ENCODE data around the gene MIGA2.
"Not testable (repeated sequence)": the region's sequence is repeated elsewhere in the genome, so short reads cannot be mapped to it uniquely, and the experiment has no call there.

The MIGA2 gene

DNA sequence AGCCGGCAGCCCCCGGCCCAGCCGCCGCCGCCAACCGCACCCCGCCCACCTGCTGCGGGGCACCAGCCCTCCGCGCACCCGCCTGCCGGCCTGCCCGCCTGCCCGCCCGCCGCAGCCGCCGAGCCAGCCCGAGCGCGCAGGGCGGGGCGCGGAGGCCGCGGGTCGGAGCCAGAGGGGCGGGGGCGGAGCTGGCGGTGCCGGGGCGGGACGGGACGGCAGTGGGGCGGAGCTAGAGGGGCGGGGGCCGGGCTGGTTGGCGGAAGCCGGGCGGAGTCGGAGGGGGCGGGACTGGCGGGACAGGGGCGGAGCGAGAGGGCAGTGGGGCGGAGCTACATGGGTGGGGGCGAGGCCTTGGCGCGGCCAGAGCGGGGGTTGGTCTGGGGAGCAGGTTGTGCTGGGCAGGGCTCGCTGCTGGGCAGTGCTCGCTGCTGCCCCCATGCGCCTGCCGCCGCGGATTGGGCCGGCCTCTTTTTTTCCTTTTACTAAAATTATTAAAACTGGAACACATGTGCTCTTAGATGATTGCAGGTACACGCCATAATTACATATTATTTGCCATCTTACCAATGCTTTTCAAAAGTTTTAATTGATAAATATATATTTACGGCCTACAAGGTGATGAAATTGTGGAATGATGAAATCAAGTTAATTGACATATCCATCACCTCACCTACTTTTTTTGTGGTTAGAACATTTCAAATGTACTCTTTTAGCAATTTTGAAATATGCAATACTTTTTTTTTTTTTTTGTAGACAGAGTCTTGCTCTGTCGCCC is 8.0 kb upstream of the MIGA2 start, which contains the start of gene SH3GLB2:
SH3GLB2 (minus strand) TSS at position 140 of the 775 bp plus-strand sequence. CDS start 177 bp downstream, outside the sequence.
- peak within 1 kb of the TSS; percentile 31 for H3K27ac ChIP-seq (ENCODE audit: poor library complexity, severe bottlenecking)
- H3K36me3 ChIP-seq (ENCODE audit: low read depth) = no peaks in the 10 kb centered on the region
- H3K9me3 ChIP-seq (ENCODE audit: severe bottlenecking) = no peaks in the 10 kb centered on the region
- peaks cover 8% of the 10 kb centered on the region for H3K4me1 ChIP-seq (ENCODE audit: insufficient read depth, poor library complexity, severe bottlenecking)
- H3K4me3 ChIP-seq (ENCODE audit: severe bottlenecking) = peak within 1 kb of the TSS; percentile 88
- ATAC-seq (ENCODE audit: low read depth) = peak; percentile 79
- H3K27me3 ChIP-seq (ENCODE audit: insufficient read depth, poor library complexity, severe bottlenecking) = no peaks in the 10 kb centered on the region
- DNase-seq (ENCODE audit: low spot score) = peak; percentile 94
- TF ChIP-seq, protein P1, sequence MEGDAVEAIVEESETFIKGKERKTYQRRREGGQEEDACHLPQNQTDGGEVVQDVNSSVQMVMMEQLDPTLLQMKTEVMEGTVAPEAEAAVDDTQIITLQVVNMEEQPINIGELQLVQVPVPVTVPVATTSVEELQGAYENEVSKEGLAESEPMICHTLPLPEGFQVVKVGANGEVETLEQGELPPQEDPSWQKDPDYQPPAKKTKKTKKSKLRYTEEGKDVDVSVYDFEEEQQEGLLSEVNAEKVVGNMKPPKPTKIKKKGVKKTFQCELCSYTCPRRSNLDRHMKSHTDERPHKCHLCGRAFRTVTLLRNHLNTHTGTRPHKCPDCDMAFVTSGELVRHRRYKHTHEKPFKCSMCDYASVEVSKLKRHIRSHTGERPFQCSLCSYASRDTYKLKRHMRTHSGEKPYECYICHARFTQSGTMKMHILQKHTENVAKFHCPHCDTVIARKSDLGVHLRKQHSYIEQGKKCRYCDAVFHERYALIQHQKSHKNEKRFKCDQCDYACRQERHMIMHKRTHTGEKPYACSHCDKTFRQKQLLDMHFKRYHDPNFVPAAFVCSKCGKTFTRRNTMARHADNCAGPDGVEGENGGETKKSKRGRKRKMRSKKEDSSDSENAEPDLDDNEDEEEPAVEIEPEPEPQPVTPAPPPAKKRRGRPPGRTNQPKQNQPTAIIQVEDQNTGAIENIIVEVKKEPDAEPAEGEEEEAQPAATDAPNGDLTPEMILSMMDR (IDR thresholded peaks at IDR 0.05; ENCODE audit: poor library complexity, severe bottlenecking) = peak; percentile 96

DNA sequence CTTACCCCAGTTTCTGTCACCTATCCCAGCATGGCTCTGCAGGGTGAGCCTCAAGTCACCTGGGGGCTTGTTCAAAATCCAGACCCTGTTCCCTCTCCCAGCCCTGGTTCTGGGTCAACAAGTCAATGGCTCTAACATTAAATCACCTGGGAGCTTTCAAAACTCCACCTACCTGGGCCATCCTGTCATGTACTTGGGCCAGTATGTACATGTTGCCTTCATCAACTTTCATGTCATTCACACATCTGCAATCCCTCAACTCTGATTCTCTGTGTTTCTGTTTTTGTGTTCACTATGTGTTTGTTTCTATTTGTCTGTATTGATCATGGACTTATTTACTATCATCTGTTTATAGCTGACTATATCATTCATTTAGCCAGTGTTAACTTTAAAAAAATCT is 6.2 kb upstream of the MIGA2 start:
- H3K36me3 ChIP-seq (ENCODE audit: low read depth) = no peaks in the 10 kb centered on the region
- DNase-seq (ENCODE audit: low spot score) = no peak
- no peak overlapping the region for H3K4me3 ChIP-seq (ENCODE audit: severe bottlenecking)
- H3K27ac ChIP-seq (ENCODE audit: poor library complexity, severe bottlenecking) = no peak overlapping the region
- peaks cover 3% of the 10 kb centered on the region for H3K4me1 ChIP-seq (ENCODE audit: insufficient read depth, poor library complexity, severe bottlenecking)
- H3K9me3 ChIP-seq (ENCODE audit: severe bottlenecking) = no peaks in the 10 kb centered on the region
- no peaks in the 10 kb centered on the region for H3K27me3 ChIP-seq (ENCODE audit: insufficient read depth, poor library complexity, severe bottlenecking)
- TF ChIP-seq, protein P1 (IDR thresholded peaks at IDR 0.05; ENCODE audit: poor library complexity, severe bottlenecking) = no peak
- no peak for ATAC-seq (ENCODE audit: low read depth)

DNA sequence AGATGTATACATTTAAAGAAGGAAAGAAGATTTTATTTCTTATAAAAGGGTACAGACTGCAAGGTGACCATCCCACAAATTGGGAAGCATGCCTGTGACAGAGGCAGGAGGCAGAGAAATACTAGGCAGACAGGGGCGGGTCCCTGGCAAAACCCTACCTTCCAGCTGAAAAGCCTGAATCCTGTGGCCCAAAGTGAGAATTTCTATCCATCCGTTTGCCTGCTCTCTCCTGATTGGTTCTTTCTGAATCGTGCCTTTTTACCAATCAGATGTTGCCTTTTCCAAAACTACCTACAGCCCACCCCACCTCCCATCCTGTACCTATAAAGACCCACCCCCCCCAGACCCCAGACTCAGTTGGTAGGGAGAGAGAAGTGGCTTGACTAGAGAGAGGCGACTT is 4.9 kb upstream of the MIGA2 start:
- DNase-seq (ENCODE audit: low spot score) = no peak
- ATAC-seq (ENCODE audit: low read depth) = no peak
- H3K4me1 ChIP-seq (ENCODE audit: insufficient read depth, poor library complexity, severe bottlenecking) = peaks cover 3% of the 10 kb centered on the region
- H3K36me3 ChIP-seq (ENCODE audit: low read depth) = no peaks in the 10 kb centered on the region
- H3K4me3 ChIP-seq (ENCODE audit: severe bottlenecking) = no peak overlapping the region
- no peak overlapping the region for H3K27ac ChIP-seq (ENCODE audit: poor library complexity, severe bottlenecking)
- TF ChIP-seq, protein P1 (IDR thresholded peaks at IDR 0.05; ENCODE audit: poor library complexity, severe bottlenecking) = no peak
- no peaks in the 10 kb centered on the region for H3K9me3 ChIP-seq (ENCODE audit: severe bottlenecking)
- H3K27me3 ChIP-seq (ENCODE audit: insufficient read depth, poor library complexity, severe bottlenecking) = no peaks in the 10 kb centered on the region

DNA sequence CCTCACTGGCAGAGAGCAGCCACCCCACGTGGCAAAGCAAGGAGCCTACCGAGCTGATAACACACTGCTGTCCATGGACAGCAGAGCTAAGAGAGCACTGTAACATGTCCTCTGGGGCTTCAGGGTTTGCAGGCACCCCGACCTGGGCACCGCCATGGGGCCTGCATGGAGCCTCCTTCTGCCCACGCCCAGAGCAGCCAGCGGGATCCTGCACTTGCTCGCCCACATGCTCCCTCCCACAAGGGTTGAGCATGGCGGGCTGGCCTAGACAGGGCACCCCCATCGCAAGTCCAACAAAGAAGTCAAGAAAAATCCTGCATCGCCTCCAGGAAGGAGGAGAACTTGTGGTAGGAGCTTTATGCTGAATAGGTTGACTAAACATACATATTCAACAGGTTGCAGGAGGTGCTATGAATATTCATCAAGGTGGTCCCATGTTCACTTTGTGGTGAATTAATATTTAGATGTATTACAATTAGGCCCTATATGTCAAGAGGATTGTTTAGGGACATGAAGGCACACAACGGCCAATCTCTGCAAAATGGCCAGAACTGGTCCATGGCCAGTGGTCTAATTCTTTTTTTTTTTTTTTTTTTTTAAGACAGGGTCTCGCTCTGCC is 3.8 kb upstream of the MIGA2 start:
- Histone ChIP-seq H3K4me3 (ENCODE audit: severe bottlenecking) (no peak overlapping the region), H3K36me3 (ENCODE audit: low read depth) (no peaks in the 10 kb centered on the region), H3K4me1 (ENCODE audit: insufficient read depth, poor library complexity, severe bottlenecking) (peaks cover 3% of the 10 kb centered on the region), H3K27me3 (ENCODE audit: insufficient read depth, poor library complexity, severe bottlenecking) (no peaks in the 10 kb centered on the region), H3K9me3 (ENCODE audit: severe bottlenecking) (no peaks in the 10 kb centered on the region), H3K27ac (ENCODE audit: poor library complexity, severe bottlenecking) (no peak overlapping the region)
- TF ChIP-seq, protein P1 (IDR thresholded peaks at IDR 0.05; ENCODE audit: poor library complexity, severe bottlenecking) = no peak
- ATAC-seq (ENCODE audit: low read depth) (no peak), DNase-seq (ENCODE audit: low spot score) (no peak)

DNA sequence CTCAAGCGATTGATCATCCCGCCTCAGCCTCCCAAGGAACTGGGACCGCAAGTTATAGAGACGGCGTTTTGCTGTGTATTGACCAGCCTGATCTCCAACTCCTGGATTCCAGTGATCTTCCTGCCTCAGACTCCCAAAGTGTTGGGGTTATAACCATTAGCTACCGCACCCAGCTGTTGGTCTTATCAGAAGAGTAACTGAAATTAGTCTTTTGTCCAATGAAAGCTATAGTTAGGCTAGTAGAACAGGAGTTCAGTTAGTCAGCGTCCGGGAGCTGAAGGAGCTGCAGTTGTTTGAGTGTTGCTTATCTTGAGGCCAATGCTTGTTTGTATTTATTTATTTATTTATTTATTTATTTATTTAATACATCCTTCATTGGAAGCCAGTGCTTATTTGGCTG is 3.2 kb upstream of the MIGA2 start:
- Histone ChIP-seq H3K27me3 (ENCODE audit: insufficient read depth, poor library complexity, severe bottlenecking) (no peaks in the 10 kb centered on the region), H3K4me1 (ENCODE audit: insufficient read depth, poor library complexity, severe bottlenecking) (peaks cover 3% of the 10 kb centered on the region), H3K9me3 (ENCODE audit: severe bottlenecking) (no peaks in the 10 kb centered on the region), H3K4me3 (ENCODE audit: severe bottlenecking) (no peak overlapping the region), H3K36me3 (ENCODE audit: low read depth) (no peaks in the 10 kb centered on the region), H3K27ac (ENCODE audit: poor library complexity, severe bottlenecking) (no peak overlapping the region)
- ATAC-seq (ENCODE audit: low read depth) = no peak
- TF ChIP-seq, protein P1 (IDR thresholded peaks at IDR 0.05; ENCODE audit: poor library complexity, severe bottlenecking) = no peak
- DNase-seq (ENCODE audit: low spot score) = no peak

DNA sequence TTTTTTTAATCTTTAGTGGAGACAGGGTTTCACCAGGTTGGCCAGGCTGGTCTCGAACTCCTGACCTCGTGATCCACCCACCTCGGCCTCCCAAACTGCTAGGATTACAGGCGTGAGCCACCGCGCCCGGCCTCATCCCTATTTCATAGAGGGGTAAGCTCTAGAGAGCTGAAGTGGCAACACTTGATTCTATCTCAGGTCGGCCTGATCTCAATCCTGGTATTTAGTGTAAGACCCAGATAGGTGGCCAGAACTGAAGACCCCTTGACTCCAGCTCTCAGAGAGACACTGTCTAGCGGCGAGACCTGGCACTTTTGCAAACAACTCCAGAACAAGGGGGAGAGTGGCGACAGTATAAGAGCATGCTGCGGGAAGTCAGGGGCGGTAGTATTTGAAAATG is 588 bp upstream of the MIGA2 start:
- H3K4me1 ChIP-seq (ENCODE audit: insufficient read depth, poor library complexity, severe bottlenecking); H3K9me3 ChIP-seq (ENCODE audit: severe bottlenecking); DNase-seq (ENCODE audit: low spot score); H3K27me3 ChIP-seq (ENCODE audit: insufficient read depth, poor library complexity, severe bottlenecking); ATAC-seq (ENCODE audit: low read depth); H3K27ac ChIP-seq (ENCODE audit: poor library complexity, severe bottlenecking); H3K36me3 ChIP-seq (ENCODE audit: low read depth): not testable (repeated sequence)
- H3K4me3 ChIP-seq (ENCODE audit: severe bottlenecking) = peak overlapping the region; percentile 93
